GM11168 (cell line): ENCODE results near the gene FAM131C.

Experiments
- in situ Hi-C: fragments of 300-500 bp; cut with MboI; formaldehyde crosslinking; loops from one replicate; pipeline ENCODE4 v1.12.0; 2022; ENCODE audit warnings: low sequenced_read_pairs; ENCODE audit not compliant: unreplicated experiment

FAM131C gene

GRCh38 chr1:16009678-16010077 is 63.8 kb downstream of the FAM131C start:
- in situ Hi-C loops = loop anchor here (10.0 kb wide), 1 partner anchor 55 kb away; no protein-coding TSS in a partner anchor

GRCh38 chr1:16009030-16009460 is 64.4 kb downstream of the FAM131C start:
- in situ Hi-C loops = no loop called here
